Measurements from ENCODE around the gene CPN2. TPM values are rescaled to one million over a fixed set of nuclear protein-coding genes. Genes with fewer than 3 reads are reported as not detected.

Gene CPN2
- total RNA-seq, 1 donor from 2014 or later: not detected

DNA sequence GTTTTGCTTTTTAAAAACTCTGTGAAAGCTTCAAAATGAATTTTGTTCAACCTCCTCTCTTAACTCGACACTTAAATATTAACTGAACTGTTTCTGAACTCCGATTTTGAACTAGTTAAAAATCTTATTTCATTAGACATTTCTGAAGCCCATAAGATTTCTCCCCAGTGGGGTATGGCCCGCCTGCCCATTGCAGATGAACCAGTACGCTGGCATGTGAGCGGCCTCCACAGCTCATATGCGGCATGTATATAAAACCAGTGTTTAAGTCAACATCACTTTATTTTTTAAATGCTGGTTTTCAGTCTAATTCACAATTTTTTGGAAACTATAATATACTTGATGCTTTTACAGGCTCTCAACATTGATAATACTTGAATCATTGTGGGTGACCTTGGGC is 50.2 kb downstream of the CPN2 start:
- intact Hi-C loops (cut with micrococcal nuclease): no loop called here

- intact Hi-C loops (cut with micrococcal nuclease): no loop called here
Measured at GRCh38 chr3:194300382-194300758, 50.8 kb downstream of the CPN2 start.

- intact Hi-C loops (cut with micrococcal nuclease): no loop called here
Measured at GRCh38 chr3:194298331-194299227, 52.5 kb downstream of the CPN2 start.

DNA sequence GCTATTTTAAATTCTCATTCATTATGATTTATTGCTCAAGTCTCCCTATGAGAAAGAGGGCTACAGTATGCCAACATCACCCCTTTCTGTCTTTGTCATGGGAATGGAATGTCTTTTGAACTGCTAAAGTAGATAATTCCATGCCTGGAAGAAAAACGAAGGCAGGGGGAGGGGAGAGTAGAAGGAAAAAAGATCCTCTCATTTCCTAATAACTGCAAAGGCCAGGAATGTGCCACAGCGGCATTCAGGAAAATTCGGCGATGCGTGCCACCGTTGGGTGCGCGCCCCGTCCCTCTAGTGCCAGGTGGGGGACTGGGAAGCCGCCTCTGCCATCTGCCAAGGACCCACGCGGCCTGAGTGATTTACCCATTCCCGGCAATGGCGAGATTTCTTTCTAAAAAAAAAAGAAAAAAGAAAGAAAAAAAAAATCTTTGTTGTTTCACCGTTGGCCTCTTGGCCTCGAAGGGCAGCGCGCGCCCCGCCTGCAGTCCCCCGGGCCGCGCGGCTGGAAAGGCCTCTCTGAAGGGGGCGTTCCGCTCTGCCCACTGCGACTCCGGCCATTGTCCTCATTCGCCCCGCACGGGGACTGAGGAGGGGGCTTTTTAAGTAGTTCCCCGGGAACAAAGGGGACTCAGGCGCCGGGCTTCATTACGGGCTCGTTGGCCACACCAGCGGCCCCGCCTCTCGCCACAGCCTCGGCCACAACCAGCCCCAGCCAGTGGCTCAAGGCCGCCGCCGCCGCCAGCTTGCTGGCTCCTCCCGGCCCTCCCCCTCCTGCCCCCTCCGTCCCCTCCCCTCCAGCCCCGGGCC is 54.5 kb downstream of the CPN2 start:
- intact Hi-C loops (cut with micrococcal nuclease): no loop called here

DNA sequence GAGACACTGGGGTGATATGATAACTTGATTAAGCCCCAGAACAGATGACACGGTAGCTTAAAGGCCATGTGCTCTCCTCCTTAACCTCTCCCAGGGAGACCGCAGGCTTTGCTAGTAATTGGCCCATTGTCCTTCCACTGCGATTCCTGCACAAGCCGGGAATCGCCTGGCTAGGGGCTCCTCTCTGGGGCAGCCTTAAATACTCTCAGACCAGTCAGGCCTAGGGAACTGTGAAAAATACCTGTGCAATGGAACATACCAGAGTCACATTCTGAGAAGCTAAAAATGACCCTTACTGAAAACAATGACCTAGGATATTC is 56.3 kb downstream of the CPN2 start:
- intact Hi-C loops (cut with micrococcal nuclease): no loop called here

DNA sequence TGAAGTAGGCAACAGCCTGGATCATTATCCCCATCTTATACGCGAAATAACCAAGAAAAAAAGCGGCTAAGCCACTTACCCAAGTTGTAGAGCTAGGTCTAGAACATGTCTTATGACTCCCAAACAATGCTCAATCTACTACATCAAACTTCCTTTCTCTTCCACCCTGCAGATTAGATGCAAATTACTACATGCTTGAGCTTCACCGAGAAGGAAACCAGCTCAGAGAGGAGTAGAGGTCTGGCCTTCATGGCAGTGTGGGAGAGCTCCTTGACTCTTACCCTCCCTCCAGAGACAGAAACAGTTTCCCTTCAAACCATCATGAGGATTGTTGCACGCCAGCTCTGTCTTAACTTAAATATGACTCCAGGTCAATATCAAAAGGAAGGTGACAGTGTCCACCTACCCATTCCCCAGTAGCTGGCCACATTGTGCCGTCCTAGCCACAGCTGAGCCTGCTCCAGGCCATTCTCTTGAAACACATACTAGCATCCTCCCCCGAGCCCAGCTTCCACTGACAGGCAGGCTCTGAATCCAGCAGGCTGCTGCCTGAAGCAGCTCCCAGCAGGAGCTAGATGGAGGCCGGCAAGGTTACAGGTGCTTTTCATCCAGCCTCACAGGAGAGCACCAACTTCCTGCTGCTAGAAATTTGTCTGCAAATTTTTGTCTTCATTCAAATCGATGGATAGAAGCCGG is 56.8 kb downstream of the CPN2 start:
- intact Hi-C loops (cut with micrococcal nuclease): no loop called here

- intact Hi-C loops (cut with micrococcal nuclease): no loop called here
Measured at GRCh38 chr3:194293546-194294198, 57.5 kb downstream of the CPN2 start.

DNA sequence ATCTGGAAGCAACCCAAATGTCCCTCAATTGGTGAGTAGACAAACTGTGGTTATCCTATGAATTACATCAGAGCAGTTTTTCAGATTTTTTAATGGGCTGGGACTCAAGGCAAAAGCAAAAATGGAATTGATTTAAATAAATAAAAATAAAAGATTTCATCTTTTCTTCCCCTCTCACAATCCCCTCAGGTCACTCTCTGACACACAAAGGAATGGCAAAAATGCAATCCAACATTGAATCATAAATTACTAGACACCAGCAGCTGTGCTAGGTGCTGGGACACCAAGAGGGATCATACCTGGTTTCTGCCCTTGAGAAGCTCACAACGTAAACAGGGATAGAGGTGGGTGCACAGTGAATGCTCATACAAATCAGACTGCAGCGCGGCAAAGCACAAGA is 58.8 kb downstream of the CPN2 start:
- intact Hi-C loops (cut with micrococcal nuclease): no loop called here

Other genes with a start within 250 kb of the CPN2 start
- gene HES1, start 215.2 kb downstream of the CPN2 start, total RNA-seq: 8.8 and 10.8 TPM in 2 replicates
- not detected in 2 replicates for gene LRRC15, start 18.4 kb upstream of the CPN2 start, total RNA-seq
- gene GP5, start 47.9 kb upstream of the CPN2 start, total RNA-seq: 1.9 TPM in 2 replicates
- gene ATP13A3, start 135.7 kb upstream of the CPN2 start, total RNA-seq: 80.2 and 87.1 TPM in 2 replicates